HG03521 (cell line): Measurements from ENCODE around the gene FGF7.
"Not testable (repeated sequence)": the region's sequence is repeated elsewhere in the genome, so short reads cannot be mapped to it uniquely, and the experiment has no call there.

Experiments
- ATAC-seq: cut with Tn5 transposase; IDR thresholded peaks from one replicate; pipeline ENCODE4 v1.9.1; 2021; ENCODE audit warnings: mild to moderate bottlenecking, moderate library complexity; ENCODE audit not compliant: unreplicated experiment

FGF7 gene

DNA sequence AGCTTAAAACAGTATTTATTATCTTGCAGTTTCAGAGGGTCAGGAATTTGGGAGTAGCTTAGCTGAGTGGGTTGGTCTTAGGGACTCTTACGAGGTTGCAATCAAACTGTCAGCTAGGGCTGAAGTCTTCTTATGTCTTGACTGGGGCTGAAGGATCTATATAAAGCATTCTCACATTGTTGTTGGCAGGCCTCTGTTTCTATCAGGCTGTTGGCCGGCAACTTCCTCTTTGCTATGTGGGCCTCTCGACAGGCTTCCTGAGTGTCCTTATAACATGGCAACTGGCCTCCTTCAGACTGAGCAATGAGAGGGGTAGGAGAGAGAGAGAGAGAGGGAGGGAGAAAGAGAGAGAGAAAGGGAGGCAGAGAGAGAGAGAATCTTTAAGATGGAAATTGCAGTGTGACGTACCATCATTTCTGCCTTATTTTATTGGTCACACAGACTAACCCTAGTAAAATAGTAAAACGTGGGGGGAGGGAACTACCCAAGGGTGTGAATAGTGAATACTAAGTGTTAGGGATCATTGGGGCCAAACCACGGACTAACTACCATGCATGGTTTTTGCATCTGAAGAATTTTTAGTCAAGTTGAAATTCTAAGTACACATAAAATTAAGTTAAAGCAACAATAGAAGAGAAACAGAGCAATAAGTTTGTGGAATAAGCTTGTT, 16.1 kb downstream of the FGF7 start:
- ATAC-seq = peak; percentile 87

DNA sequence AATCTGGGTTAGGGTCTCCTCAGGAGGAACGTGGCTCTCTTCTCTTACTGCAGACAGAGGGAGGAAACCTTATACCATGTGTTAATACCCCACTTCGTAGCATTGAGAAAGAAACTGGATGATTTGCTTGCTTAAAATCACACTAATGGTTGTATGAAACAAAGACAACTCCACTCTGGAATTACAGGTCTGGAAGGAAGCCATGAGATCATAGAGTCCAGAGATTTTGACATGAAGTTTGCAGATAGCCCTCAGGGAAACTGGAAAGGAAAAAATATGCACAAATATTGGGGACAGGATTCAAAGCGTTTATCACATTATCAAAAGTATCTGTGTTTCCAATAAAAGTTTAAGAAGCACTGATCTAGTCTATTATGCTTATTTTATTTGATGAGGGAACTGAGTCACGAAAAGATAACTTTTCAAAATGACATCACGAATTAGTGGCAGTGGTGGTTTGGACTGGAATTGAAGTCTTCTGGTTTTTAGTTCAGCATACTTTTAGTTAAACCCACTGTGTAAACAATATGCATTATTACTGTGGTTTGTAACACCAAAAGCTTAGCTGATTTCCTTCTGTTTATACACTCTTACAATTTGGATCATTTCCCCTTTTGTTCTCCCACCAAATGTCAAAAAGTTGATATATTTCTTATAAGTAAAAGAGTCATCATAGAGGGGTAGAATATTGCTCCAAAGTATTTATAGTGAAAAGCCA, 16.8 kb downstream of the FGF7 start:
- ATAC-seq = no peak

DNA sequence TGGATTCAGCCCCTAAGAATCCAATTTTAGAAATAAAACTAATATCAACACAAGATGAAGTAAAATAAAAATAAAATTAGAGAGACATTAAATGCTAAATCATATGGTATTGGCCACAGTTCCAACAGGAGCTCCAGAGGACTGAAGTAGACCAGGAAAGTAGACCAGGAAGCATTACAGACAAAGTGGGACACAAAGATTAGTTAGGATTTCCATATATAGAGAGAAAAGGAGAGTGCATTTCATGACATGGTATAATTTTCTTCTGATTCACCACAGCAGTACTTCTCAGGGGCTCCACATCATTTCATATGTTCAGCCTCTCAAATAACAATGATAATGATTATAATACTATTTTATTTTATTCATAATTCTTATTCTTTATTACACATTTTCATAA, 18.3 kb downstream of the FGF7 start:
- ATAC-seq = no peak

DNA sequence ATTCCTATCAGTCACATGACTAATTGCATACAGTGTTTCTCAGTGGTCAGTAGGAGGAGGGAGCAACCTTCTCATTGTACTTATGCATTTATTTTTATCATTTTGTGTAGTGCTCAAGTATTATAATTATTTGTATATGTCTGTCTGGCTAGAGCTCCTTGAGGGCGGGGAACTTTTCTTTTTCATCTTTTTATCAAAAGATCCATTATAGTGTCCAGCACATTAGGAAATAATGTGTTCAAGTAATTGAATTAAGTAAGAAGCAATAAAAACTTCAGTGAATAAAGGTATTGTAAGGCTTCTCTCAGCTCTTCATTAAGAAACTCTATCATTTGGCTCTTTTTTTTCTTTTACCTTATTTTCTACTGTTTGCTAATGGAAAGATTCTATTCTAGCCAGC, 18.8 kb downstream of the FGF7 start:
- ATAC-seq = no peak

DNA sequence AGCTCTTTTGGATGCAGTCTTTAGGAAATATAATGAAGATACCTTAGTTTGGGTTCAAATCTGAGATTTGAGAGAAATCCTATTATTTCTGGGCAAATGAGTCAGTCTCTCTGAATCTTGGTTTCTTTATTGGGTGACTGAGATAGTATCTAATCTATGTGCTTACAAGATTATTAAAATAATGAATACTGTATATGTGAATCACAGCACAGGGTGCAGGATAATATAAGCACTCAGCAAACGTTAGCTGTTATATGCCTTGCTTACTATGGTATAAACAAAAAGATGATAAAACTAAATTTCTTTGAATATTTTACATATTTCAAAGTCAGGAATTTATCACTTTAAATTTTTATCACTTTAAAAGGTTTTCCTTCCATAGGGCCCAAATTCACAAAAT, 29.6 kb downstream of the FGF7 start:
- ATAC-seq = no peak

DNA sequence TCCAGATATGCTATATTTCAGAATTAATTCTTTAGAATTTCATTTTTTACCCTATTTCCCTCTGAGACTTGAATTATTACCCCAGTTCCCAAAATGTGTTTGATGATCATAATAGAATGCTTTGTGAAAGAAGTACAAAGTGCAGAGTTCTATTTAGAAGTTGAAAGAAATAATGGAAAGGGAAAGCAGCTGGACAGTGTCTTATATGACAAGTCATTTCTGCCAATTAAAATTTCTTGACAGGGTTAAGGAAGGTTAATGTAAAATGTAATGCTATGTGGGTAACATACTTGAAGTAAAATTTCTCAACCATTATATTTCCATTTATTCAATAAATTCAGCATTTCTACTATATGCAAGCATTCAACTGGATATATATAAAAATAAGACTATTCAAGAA, 33.1 kb downstream of the FGF7 start:
- ATAC-seq = no peak

DNA sequence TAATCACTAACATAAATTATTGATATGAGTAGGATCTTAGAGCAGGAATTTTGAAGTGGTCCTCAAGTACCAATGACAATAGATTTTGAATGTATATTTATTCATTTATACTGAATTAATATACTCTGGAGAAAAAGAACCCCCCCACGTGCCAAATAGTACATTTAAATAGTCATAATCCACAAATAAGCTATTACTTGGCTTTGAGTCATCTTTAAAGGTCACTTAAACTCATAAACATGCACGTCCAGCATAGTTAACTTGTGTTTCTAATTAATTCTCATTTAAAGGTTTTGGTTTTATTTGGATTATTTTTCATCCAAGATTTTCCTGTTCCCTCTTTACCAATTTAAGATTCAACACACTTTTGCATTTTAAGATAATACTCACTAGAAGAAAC, 35.1 kb downstream of the FGF7 start:
- ATAC-seq = no peak

DNA sequence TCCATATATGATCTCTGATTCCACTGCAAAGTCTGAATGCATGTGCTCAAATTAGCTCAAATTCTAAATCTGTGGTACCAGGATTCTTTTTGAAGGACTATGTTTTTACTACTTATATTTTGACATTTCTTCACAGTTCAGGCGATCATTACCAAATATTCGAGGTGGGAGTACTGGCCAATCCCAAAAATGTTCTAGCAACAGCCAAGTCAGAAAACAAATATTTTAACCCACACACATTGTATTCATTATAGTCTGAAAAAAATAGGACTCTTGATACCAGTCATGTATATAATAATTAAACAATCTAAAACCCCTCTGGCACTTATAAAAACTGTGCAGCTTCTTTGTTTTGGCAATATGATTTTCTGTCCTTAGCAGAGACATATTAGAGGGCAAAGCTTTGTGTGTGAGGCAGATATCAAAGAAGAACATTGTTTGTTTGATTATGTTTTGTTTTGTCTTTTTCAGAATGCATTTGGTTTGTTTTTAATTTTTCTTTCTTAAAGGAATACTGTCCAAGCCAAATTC, 37.4 kb downstream of the FGF7 start:
- no peak for ATAC-seq

DNA sequence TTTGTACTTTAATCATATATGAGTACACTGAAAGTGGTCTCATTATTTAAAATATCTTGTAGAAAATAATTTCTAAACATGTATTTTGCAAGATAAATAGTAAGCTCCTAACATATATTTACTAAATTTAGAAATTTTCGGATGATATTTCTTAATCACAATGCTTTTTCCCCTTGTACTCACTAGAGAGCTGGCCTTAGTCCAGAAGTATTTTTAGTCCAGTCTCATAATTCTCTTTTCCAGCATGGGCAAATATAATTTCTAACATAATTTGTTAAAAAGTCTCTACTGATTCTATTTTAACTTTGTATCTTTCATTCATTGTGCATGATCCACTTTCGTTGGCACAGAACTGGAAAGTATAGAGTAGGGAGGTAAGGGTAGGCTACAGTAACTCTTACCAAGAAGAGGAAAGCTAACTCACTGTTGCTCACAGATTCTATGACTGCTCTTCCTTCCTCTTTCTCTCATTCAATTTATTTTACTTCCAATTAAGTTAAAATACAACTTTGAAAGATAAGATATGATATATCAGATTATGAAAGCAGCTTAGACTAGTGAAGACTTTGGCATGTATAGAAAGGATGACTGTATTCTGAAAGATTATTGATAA, 39.3 kb downstream of the FGF7 start:
- ATAC-seq = no peak

DNA sequence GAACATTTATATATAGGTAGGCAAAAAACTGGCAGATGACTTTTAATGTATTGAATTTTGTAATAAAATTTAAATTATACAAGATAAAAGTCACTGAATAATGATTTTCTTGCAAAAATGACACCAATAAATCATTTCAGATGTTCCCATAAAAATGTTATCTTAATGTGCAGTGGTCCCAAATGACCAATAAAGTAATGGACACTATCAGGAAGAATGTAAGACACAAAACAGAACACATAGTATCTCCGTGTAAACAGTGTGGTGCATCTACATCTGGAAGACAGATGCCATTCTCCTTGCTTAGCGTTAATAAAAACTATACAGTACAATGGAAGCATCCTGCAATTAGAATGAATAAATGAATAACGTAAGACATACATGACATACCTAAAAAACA, 41.5 kb downstream of the FGF7 start:
- no peak for ATAC-seq

DNA sequence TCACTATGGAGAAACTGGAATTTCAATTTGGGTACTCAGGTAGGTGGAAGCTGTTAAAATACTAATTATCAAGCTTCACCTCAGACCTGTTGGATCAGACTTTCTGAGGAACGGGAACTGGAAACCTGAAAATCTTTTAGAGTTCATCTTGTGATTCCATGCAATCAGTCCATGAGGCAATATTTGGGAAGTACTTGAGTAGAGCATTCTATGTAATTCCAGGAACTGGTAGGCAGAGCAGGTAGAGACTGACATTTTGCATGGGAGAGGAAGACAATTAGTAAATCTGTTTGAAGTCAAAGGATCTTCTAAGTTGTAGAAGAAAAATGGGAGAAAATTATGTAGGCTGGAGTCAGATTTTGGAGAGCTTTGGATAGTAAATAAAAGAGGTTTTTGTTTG, 43.1 kb downstream of the FGF7 start:
- ATAC-seq = no peak

DNA sequence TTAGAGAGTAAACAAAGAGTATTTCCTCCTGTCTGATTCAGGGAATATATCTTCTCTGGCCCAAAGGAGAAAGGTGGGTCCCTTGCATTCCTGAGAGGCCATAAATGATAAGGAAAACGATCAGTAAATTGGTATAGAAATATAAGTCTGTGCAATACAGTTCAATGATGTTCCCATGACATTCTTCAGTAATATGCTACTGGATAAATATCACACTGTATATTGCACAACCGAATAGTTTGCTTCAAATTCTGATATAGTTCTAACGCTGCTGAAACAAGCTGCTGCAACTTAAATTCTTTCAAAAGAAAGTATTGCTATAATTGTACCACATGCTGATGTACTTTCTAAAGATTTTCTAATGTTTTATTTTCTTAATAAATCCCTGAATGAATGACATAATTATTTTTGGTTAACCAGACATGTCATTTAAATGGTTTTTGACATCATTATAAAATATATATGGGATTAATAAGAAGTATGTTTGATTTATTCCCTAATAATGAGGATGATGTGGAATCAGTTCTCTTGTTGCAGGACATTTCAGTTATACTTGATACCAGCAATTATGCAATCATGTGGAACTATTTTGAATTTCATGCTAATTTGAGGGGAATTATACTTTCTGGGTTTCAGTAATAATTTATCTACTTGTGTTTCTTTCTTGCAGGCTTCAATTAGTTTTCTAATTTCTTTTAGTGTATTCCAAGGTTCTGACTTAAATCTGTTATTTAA, 44.9 kb downstream of the FGF7 start:
- ATAC-seq = no peak

DNA sequence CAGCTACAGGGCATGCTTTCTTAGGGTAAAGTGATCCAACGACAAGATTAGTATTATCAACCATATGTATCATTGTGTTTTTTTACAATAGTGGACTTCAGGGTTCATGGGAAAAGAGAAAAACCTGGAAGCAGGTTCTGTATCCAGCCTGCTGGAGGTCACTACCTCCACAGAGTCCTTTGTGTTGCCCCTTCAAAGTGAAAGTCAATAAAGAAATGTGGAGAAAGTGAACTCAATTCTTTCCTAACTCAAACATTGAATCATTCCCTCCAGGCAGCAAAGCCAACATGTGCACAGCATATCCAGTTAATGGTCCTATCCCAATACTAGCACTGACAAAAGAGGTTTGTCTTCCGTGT, 45.4 kb downstream of the FGF7 start:
- ATAC-seq = no peak

DNA sequence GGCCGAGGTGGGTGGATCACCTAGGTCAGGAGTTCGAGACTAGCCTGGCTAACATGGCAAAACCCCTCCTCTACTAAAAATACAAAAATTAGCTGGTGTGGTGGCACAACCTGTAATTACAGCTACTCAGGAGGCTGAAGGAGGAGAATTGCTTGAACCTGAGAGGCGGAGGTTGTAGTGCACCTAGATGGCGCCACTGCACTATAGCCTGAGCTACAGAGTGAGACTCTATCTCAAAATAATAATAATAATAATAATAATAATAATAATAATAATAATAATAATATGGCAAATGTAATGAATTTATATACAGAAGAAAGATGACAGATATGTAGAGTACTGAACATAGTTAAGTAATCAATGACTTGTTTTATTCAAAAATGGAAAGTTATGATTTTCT, 48.2 kb downstream of the FGF7 start:
- ATAC-seq = not testable (repeated sequence)

DNA sequence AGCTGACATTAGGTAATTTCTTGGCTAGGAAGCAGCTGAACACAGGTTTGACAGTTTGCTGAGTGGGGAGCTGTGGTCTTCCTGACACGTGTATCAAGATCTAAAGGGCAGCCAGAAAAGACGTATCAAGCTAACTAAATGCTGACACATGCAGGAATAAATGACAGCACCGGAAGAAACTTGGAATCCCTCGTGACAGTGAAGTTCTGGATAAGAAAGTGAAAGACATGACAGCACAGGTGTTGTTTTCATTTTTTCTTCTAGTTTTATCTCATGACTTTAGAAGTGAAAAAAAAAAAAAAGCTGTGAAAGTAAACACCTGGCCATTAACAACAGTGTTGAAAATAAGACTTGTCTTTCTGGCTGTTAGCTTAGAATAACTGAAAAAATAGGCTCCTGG, 48.7 kb downstream of the FGF7 start:
- ATAC-seq = no peak

DNA sequence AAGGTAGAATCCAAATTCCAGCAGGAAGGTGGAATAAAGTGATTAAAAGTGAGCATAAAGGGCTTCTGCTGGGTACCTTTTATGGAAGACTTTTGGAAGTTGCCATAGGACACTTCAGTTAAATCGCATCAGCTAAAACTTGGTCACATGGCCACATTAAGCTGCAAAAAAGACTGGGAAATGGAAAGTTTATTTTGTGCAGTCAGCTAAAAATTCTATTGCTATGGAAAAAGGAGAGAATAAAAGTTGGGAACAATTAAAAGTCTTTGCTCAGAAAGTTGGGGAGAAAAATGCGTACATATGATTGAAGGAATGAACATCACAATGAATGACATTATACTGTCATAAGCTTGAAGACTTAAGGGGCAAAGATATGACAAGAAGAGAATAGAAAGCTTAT, 49.3 kb downstream of the FGF7 start:
- no peak for ATAC-seq

DNA sequence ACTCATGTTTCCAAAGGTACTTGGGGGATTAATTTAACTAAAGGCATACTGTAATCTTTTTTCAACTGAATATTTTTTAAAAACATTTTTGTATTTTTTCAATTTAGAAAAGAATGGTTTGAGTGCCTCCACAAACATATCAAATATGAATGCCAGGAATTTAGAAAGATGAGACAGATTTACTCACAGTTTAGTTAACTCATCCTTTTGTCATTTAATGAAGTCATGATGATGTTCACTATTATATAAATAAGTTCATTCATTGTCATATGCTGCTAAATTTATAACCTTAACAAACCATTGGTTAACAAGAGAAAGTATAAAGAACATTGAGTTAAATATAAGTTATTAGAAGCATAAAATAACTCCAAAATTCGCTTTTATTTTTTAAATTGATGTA, 50.0 kb downstream of the FGF7 start:
- ATAC-seq = no peak

DNA sequence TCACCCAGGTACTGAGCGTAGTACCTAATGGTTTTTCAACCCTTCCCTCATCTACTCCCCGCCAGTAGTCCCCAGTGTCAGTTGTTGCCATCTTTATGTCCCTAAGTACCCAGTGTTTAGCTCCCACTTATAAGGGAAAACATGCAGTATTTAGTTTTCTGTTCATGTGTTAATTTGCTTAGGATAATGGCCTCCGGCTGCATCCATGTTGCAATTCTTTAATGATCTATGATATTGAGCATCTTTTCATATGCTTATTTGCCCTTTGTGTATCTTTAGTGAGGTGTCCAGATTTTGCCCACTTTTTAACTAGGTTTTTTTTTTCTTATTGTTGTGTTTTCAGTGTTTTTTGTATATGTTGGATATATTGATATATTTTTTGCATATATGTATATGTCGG, 55.0 kb downstream of the FGF7 start:
- not testable (repeated sequence) for ATAC-seq

DNA sequence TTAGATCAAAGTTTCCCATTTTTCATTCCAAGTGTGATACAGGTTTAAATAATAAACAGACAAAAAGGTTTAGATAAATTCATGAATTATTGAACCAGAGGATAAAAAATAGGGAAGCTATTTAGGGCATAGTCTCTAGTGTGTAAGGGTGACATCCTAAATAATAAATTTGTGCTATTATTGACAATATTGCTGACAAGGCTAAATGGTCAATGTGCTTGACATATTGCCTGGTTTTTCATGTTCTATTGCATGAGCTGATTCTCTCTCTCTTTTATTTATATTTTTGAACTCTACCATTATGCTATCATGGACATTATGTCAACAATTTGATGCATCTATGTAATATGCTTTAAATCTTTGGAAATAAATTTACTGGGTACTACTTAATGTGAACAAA, 55.9 kb downstream of the FGF7 start:
- not testable (repeated sequence) for ATAC-seq

DNA sequence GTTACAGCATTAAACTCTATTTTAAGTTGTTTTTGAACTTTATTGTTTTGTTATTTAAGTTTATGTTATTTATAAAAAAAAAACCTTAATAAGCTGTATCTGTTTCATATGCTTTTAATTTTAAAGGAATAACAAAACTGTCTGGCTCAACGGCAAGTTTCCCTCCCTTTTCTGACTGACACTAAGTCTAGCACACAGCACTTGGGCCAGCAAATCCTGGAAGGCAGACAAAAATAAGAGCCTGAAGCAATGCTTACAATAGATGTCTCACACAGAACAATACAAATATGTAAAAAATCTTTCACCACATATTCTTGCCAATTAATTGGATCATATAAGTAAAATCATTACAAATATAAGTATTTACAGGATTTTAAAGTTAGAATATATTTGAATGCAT, 62.4 kb downstream of the FGF7 start:
- ATAC-seq = not testable (repeated sequence)

DNA sequence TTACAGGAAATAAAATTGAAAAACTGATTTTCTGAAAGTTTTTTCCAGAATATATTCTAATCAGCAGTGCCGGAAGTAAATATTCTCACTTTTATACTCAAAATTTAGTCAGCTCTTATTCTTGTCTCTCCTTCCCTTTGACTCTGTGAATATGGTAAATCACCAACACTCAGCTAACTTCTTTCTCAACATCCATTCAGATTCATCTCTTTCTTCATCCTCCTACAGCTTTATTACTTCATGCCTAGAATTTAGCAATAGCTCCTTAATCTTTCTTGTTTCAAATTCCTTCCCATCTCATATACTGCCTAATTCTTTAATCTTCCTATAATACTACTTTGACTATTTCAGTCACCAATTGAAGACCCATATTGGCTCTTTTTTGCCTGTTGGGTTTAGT, 67.9 kb downstream of the FGF7 start:
- no peak for ATAC-seq

DNA sequence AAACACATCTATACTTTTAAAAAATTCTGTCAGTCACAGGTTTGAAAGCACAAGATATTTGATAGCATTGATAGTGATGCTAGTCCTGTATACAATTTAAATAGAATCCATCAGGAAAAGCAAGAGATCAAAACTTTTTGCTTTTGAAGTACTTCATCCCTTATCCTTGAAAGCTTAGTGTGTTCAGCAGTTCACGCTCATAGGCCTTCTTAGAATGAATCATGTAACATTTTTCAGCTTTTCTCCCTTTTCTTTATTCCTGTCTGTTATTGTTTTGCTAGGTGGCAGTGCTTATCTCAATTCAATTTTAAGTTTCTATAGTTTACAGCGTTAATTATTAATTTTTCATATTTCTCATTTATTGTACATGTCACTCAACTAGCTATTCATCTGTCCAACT, 69.1 kb downstream of the FGF7 start:
- no peak for ATAC-seq
